GM23338 (cell line): Measurements from ENCODE around the gene FGF11. TPM values are rescaled to one million over a fixed set of nuclear protein-coding genes. Genes with fewer than 3 reads are reported as not detected.
A peak's percentile ranks its signal among the peaks of the same experiment; 100 is the strongest.

Experiments used
- ATAC-seq: fragments of 200-7000 bp; cut with Tn5 transposase; 3 replicates; pipeline ENCODE4 v1.9.1; 2020
- DNase-seq: peaks from one replicate; pipeline ENCODE4 v3.0.0-alpha.2; 2015; ENCODE audit warnings: low spot score
- H2AFZ ChIP-seq: fragments of 200-600 bp; sonication (generic); 2 replicates; pipeline ENCODE4 v1.8.0; 2016; ENCODE audit warnings: antibody characterized with exemption, mild to moderate bottlenecking, moderate library complexity
- H3F3A ChIP-seq: fragments of 200-600 bp; sonication (generic); replicated peaks from 2 replicates; pipeline ENCODE4 v1.8.0; 2017; ENCODE audit warnings: antibody characterized with exemption, mixed run types, low read depth
- H3K27ac ChIP-seq: fragments of 200-600 bp; sonication (generic); 2 replicates; pipeline ENCODE4 v1.6.1; 2016; ENCODE audit warnings: low read depth
- H3K27me3 ChIP-seq: fragments of 200-600 bp; sonication (generic); 2 replicates; pipeline ENCODE4 v1.8.0; 2016; ENCODE audit warnings: mild to moderate bottlenecking, mixed run types, moderate library complexity; ENCODE audit not compliant: insufficient read depth
- H3K36me3 ChIP-seq: fragments of 200-600 bp; sonication (generic); 2 replicates; pipeline ENCODE4 v1.8.0; 2016; ENCODE audit warnings: mild to moderate bottlenecking; ENCODE audit not compliant: insufficient read depth
- H3K4me1 ChIP-seq: fragments of 200-600 bp; sonication (generic); 2 replicates; pipeline ENCODE4 v1.8.0; 2016; ENCODE audit warnings: mild to moderate bottlenecking, moderate library complexity; ENCODE audit not compliant: insufficient read depth
- H3K4me2 ChIP-seq: fragments of 200-600 bp; sonication (generic); 2 replicates; pipeline ENCODE4 v1.7.1; 2017; ENCODE audit warnings: mixed run types
- H3K4me3 ChIP-seq: fragments of 200-600 bp; sonication (generic); 2 replicates; pipeline ENCODE4 v1.6.1; 2016; ENCODE audit warnings: mixed run types
- H3K79me2 ChIP-seq: fragments of 200-600 bp; sonication (generic); replicated peaks from 2 replicates; pipeline ENCODE4 v1.8.0; 2017; ENCODE audit warnings: mild to moderate bottlenecking; ENCODE audit not compliant: insufficient read depth
- H3K9me2 ChIP-seq: fragments of 200-600 bp; sonication (generic); 2 replicates; pipeline ENCODE4 v1.8.0; 2017; ENCODE audit not compliant: insufficient read depth
- H4K20me1 ChIP-seq: fragments of 200-600 bp; sonication (generic); replicated peaks from 2 replicates; pipeline ENCODE4 v1.8.0; 2017; ENCODE audit warnings: mild to moderate bottlenecking; ENCODE audit not compliant: insufficient read depth
- H3K27ac Mint-ChIP-seq: 2 replicates; pipeline ENCODE4 v1.8.0; 2020; ENCODE audit warnings: inconsistent platforms, mild to moderate bottlenecking, moderate library complexity, mixed read lengths
- H3K27me3 Mint-ChIP-seq: 3 replicates; pipeline ENCODE4 v1.8.0; 2022; ENCODE audit warnings: low read depth, mild to moderate bottlenecking, moderate library complexity, mixed read lengths, inconsistent platforms; ENCODE audit not compliant: insufficient read depth, poor library complexity
- H3K36me3 Mint-ChIP-seq: 3 replicates; pipeline ENCODE4 v1.8.0; 2021; ENCODE audit warnings: low read depth, mild to moderate bottlenecking, inconsistent platforms, moderate library complexity, mixed read lengths
- H3K4me1 Mint-ChIP-seq: 3 replicates; pipeline ENCODE4 v1.8.0; 2020; ENCODE audit warnings: mild to moderate bottlenecking, inconsistent platforms, mixed read lengths
- H3K4me3 Mint-ChIP-seq: 3 replicates; pipeline ENCODE4 v1.8.0; 2021; ENCODE audit warnings: moderate library complexity, mild to moderate bottlenecking, inconsistent platforms, mixed read lengths
- H3K9me3 Mint-ChIP-seq: 3 replicates; pipeline ENCODE4 v1.8.0; 2020; ENCODE audit warnings: moderate library complexity, mild to moderate bottlenecking, inconsistent platforms, mixed read lengths
- CREB1 ChIP-seq: fragments of 250-450 bp; sonication (Bioruptor Pico); IDR thresholded peaks from 2 replicates; pipeline ENCODE4 v1.5.0; 2020; ENCODE audit warnings: low read depth, mild to moderate bottlenecking, moderate library complexity
- CTCF ChIP-seq, 2 experiments: fragments of 200-600 bp in 1 of 2; sonication (generic) in 1 of 2; conservative IDR thresholded peaks; 2 replicates each; pipeline versions ENCODE4 v1.5.1 to v1.6.1; 2016 to 2017; ENCODE audit warnings: antibody characterized with exemption in 2 of 2, low read depth in 2 of 2, mild to moderate bottlenecking in 2 of 2, moderate library complexity in 1 of 2
- ETS1 ChIP-seq: IDR thresholded peaks from 2 replicates; pipeline ENCODE4 v1.6.1; 2016; ENCODE audit warnings: antibody characterized with exemption
- EZH2 ChIP-seq: fragments of 200-600 bp; sonication (generic); IDR thresholded peaks from one replicate; pipeline ENCODE4 v1.8.0; 2017; ENCODE audit warnings: antibody characterized with exemption, mild to moderate bottlenecking, low read depth; ENCODE audit not compliant: unreplicated experiment
- EZH2phosphoT487 ChIP-seq: fragments of 200-600 bp; sonication (generic); IDR thresholded peaks from one replicate; pipeline ENCODE4 v1.8.1; 2018; ENCODE audit warnings: antibody characterized with exemption; ENCODE audit not compliant: unreplicated experiment
- JUNB ChIP-seq: IDR thresholded peaks from one replicate; pipeline ENCODE4 v1.6.1; 2016; ENCODE audit warnings: antibody characterized with exemption; ENCODE audit not compliant: unreplicated experiment
- NANOG ChIP-seq: IDR thresholded peaks from 2 replicates; pipeline ENCODE4 v1.6.1; 2016; ENCODE audit warnings: antibody characterized with exemption, borderline replicate concordance
- POLR2AphosphoS5 ChIP-seq: IDR thresholded peaks from 2 replicates; pipeline ENCODE4 v1.6.1; 2016; ENCODE audit warnings: antibody characterized with exemption, low read depth
- REST ChIP-seq: IDR thresholded peaks from one replicate; pipeline ENCODE4 v1.6.1; 2018; ENCODE audit warnings: antibody characterized with exemption; ENCODE audit not compliant: unreplicated experiment
- STAT1 ChIP-seq: IDR thresholded peaks from one replicate; pipeline ENCODE4 v1.6.1; 2016; ENCODE audit warnings: antibody characterized with exemption; ENCODE audit not compliant: unreplicated experiment
- ZNF114 ChIP-seq: fragments of 250-450 bp; sonication (Bioruptor Pico); IDR thresholded peaks from 2 replicates; pipeline ENCODE4 v1.5.0; 2020; ENCODE audit warnings: mild to moderate bottlenecking, moderate library complexity
- ZNF331 ChIP-seq: fragments of 250-450 bp; sonication (Bioruptor Pico); IDR thresholded peaks from 2 replicates; pipeline ENCODE4 v1.5.0; 2020; ENCODE audit warnings: low read depth, mild to moderate bottlenecking, moderate library complexity
- ZNF462 ChIP-seq: fragments of 250-450 bp; sonication (Bioruptor Pico); IDR thresholded peaks from 2 replicates; pipeline ENCODE4 v1.5.0; 2020; ENCODE audit warnings: mild to moderate bottlenecking, moderate library complexity
- polyA plus RNA-seq: library from polyadenylated mRNA; unstranded; fragments of >200 nt; fragmentation: Nextera tagmentation; extraction: Ambion mirVana; gene quantifications from 2 replicates; pipeline ENCODE4 v1.2.1, GENCODE V29; 2016
- total RNA-seq: library from RNA; depleted of rRNA; stranded (reverse); fragments of >200 nt; shearing (Covaris generic); gene quantifications from 2 replicates; pipeline ENCODE4 v1.2.3, GENCODE V29; 2014

FGF11 gene
- total and polyA plus RNA-seq, 2 experiments from 2014 or later = 11.1 to 16.6 TPM

- peaks cover 25% of the 10 kb centered on the region for H3K4me1 Mint-ChIP-seq
- Histone ChIP-seq H3K9me2 (no peaks in the 10 kb centered on the region), H3K4me1 (no peaks in the 10 kb centered on the region; the same call in 1 of the 2 replicates), H3K79me2 (no peaks in the 10 kb centered on the region), H3K4me3 (peak overlapping the region; percentile 91), H3F3A (peaks cover 21% of the 10 kb centered on the region; the same call in 1 of the 2 replicates), H4K20me1 (peaks cover 12% of the 10 kb centered on the region), H3K36me3 (peaks cover 4% of the 10 kb centered on the region), H2AFZ (peak overlapping the region; percentile 32; the same call in 1 of the 2 replicates), H3K27ac (no peak overlapping the region), H3K27me3 (no peaks in the 10 kb centered on the region), H3K4me2 (peak overlapping the region; percentile 98)
- peaks cover 31% of the 10 kb centered on the region for H3K36me3 Mint-ChIP-seq
- H3K9me3 Mint-ChIP-seq = no peaks in the 10 kb centered on the region
- H3K4me3 Mint-ChIP-seq = peak overlapping the region; percentile 87
- peaks cover 16% of the 10 kb centered on the region for H3K27me3 Mint-ChIP-seq
- DNase-seq (peak; percentile 47), ATAC-seq (peak; percentile 24)
- no peak overlapping the region for H3K27ac Mint-ChIP-seq
- TF ChIP-seq CTCF (conservative IDR thresholded peaks at IDR 0.05; ENCODE audit: low read depth in 2 of 2) = no peak
- no peak for TF ChIP-seq REST
- TF ChIP-seq ZNF114 = no peak
- no peak for TF ChIP-seq POLR2AphosphoS5
- TF ChIP-seq ZNF462 = no peak
- no peak for TF ChIP-seq NANOG
- no peak for TF ChIP-seq ETS1
- TF ChIP-seq JUNB = no peak
- TF ChIP-seq ZNF331 (CRISPR knock-in tag) = no peak
- no peak for TF ChIP-seq EZH2
- no peak for TF ChIP-seq STAT1
- no peak for TF ChIP-seq CREB1 (CRISPR knock-in tag)
- no peak for TF ChIP-seq EZH2phosphoT487
These were observed 46.4 kb upstream of the FGF11 start for GRCh38 chr17:7392696-7393612.
